NCI-H2081 treated with DMSO at 0.1 percent for 48 hours (cell line): ENCODE measurements around the gene CSGALNACT2.

Experiments used
- DNase-seq: peaks from one replicate; lab custom pipeline; 2025; lab: John Stamatoyannopoulos, UW

CSGALNACT2 gene

DNA sequence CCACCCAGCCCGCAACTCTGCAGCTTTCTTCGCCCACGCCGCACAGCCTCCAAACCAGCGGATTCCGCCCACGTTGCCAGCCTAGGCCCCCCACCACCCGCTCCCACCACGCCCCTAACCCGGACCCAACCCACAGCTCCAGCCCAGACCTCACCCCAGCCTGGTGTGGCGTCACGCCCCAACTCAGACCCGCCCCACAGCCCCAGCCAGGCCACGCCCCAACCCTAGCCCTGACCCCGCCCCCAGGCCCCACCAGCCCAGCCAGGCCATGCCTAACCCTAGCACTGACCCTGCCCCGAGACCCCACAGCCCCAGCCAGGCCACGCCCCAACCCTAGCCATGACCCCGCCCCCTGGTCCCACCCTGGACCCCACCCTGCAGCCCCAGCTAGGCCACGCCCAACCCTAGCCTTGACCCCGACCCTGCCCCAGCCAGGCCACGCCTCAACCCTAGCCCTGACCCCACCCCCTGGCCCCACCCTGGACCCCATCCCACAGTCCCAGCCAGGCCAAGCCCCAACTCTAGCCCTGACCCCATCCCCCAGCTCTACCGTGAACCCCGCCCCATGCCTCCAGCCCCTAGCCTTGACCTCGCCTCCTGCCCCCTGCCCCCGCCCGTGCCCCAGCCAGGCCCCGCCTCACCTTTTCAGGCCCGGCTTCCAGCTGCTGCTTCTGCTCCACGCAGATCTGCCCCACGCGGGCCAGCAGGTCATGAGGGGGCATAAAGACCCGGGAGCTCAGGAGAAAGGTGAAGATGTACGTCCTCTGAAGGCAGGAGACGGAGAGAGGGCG, 64.6 kb downstream of the CSGALNACT2 start:
- no peak for DNase-seq

DNA sequence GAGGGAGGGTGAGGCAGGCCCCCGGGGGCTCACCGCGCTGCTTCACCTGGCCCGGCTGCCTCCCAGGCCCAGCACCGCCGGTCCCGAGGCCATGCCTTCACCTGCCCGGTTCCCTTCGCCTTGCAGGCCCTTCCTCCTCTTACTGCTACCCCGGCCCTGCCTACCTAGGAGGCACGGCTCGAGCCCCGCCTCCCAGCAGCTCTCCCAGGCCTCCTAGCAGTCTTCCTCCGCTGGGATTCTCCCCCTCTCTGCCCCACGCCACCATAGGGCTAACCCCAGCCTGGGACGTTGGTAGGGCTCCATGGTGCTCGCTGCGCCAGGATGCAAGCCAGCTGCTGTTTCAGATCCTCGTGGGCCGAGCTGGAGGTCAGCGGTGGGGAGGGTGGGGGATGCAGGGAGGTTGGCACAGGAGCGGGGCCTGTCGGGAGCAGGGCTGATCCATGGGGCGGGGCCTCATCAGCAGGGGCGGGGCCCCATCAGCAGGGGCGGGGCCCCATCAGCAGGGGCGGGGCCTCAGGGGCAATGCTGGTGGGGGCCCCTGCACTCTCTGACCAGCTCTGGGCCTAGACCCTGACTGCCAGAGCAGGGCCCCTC, 65.3 kb downstream of the CSGALNACT2 start:
- DNase-seq, result no peak

DNA sequence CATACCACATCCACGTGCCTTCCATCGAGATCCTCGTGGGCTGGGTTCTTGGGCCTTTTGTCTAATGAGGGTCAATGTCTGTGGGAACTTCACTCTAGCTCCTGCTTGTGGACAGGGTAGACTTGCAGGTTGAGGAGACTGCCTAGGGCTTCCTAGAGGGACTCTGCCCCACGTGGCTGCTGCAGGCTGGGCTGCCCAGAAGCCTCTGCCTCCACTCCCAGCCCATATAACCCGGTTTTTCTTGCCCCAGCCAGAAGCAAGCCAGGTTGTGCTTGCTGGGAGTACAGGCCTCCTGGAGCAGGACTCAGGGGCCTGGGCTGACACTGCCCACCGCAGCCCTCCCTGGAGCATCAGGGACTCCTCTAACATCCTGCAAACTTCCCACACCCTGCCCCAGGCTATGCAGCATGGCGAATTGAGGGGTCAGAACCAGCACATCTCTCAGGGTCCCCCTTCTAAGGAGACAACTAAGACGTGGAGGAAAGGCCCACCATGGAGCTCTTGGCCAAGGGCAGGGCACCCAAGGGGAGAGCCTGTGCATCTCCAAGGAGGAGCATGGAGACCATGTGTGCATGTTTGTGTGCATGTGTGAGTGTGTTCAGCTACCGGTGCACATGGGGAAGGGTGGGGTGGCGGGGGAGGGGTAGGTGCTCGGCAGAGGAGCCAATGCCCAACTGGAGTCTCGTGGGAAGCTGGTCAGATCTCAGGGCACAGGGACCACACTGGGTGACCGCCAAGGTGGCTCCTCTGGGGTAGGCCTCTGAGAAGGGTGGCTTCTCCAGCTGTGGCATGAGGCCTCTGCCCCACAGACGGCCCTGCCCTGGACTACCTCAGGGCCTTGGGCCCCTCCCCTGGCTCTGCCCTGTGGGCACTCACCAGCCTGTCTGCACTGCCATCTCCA, 66.0 kb downstream of the CSGALNACT2 start:
- no peak for DNase-seq

GRCh38 chr10:43204943-43205671, 66.9 kb downstream of the CSGALNACT2 start:
- no peak for DNase-seq

DNA sequence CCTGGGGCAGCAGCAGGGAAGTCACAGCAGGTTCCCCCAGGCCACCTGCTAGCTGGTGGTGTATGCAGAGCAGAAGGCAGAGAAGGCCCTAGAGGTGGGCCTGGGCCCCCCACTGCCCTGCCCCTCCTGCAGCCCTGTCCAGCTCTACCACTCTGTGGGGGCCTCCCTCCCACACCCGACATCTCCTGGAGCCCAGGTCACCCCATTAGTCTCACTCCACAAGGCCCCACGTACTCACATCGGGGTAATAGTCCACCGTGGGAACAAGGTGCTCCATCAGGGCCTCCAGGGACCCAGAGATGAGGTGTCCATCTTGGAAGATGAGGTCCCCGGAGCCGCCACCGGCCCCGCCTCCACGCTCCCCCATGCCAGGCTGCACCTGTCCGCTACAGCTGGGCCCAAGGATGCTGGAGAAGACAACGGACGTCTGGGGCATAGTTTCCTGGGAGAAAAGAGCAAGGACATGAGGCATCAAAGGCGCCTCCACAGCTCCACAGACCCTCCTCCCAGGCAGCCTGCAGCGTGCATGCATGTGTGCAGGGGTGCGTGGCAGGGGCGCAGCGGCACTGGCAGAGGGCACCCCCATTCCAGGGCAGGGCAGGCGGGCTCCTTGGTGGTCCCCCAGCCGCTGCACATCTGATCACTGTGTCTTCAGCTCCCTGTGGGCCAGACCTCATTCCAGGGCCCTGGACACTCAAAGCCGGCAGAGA, 67.6 kb downstream of the CSGALNACT2 start:
- no peak for DNase-seq

DNA sequence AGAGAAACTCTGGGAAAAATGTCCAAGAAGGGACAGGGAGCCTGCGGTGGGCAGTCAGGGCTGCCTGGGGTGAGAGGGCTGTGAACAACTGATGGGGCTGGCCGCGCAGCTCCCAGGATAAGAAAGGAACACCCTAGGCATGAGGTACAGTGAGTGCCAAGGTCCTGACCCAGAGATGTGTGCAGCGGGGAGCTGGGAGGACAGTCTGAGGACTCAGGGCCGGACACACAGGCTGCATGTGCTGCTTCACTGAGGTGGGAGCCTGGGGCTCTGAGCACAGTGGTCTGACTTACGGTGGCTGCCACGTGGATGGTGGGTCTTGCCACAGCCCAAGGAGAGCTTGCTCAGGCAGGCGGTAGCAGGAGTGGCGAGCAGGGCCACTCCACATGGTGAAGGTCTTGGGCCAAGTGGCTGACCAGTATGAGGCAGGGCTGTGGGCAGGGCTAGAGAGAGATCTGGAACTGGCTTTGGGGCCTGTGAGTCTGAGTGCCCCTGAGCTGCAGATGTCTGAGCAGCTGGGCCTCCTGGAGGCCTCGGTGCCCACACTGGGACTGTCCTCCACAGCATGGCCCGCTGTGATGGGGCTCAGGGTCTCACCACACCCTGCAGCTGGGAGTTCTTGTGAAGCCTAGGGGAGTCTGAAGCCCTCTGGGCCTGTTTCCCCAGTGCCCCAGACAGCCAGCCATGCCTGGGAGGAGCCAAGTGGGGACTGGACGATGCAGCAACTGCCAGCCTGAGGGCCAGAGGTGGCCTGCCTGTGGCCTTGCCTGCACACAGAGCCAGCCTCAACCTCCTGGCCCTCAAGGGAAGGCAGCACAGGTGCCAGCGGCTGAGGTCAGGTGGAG, 68.4 kb downstream of the CSGALNACT2 start:
- no peak for DNase-seq

GRCh38 chr10:43208147-43209073, 70.2 kb downstream of the CSGALNACT2 start:
- no peak for DNase-seq

DNA sequence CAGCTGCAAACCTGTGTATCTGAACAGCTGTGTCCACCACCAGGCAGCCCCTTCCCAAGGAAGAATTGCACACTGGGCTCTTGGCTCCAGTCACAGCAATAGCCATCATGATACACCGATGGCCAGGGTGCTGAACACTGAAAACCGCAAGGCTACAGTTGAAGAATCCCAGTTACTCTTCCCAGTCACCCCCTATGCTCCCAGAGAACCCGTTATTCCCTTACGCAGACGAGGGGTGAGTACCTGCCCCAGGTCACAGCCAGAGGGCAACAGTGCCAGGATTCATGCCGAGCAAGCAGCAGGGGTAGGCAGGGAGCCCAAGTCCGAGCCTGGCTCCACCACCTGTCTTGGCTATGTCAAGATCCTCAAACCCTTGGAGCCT, 70.8 kb downstream of the CSGALNACT2 start:
- DNase-seq, result no peak

DNA sequence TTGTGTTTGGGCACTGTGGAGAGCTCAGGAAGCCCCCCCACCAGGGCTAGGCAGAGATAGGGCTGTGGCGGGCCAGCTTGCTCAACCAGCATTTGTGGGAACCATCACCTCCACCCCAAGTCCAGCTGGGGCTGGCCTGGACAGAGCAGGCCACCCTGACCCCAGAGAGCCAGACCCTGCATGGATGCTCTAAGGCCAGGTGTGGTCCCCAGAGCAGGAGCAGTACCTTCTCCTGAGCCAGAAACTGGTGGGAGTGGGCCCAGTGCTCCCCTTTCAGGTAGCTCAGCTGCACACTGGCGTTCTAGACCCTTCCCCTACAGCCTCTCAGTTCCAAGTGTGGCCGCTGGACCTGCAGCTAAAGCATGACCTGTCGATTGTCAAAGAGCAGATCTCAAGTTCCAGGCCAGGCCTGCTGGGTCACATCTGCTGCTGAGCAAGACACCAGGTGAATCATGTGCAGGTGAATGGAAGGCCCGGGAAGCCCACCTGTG, 71.5 kb downstream of the CSGALNACT2 start:
- no peak for DNase-seq

- no peak for DNase-seq
These were observed 72.3 kb downstream of the CSGALNACT2 start for GRCh38 chr10:43210556-43210955.

GRCh38 chr10:43211030-43211429, 72.8 kb downstream of the CSGALNACT2 start:
- no peak for DNase-seq

- no peak for DNase-seq
These were observed 73.3 kb downstream of the CSGALNACT2 start for GRCh38 chr10:43211431-43212042.

DNA sequence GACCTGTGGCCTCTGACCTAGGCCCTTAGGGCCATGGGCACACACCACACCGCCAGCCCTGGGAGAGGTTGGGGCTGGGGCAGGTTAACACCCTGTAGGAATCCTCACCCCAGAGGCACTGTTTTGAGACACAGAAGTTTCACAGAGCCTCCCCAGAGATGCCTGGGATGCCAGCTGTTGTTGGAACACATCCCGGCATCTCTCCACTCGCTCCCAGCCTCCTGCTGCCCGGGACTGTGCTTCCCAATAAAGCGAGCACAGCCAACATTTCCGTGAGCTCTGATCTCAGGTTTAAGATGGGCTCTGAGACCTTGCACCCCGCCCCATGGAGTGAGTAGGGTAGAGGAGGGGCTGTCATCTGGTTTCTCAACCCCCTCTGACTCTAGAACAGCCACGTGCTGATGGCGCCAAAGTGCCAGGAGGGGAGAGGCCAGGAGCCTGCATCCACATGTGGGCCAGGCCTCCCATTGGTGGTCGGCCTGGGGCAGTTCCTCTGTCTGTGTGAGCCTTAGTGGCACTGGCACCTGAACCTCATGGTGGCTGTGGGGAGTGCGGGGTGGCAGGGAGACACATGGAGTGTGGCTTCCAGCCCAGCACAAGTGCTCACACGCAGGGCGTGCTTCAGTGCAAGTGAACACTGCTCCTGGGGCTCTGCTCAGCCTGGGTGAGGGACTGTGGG, 73.9 kb downstream of the CSGALNACT2 start:
- DNase-seq, result no peak

GRCh38 chr10:43214071-43214955, 76.1 kb downstream of the CSGALNACT2 start:
- DNase-seq, result no peak

GRCh38 chr10:43214956-43215561, 76.8 kb downstream of the CSGALNACT2 start:
- DNase-seq, result no peak

- no peak for DNase-seq
These were observed 77.7 kb downstream of the CSGALNACT2 start for GRCh38 chr10:43215758-43216455.
